Gastrocnemius medialis (tissue), 4 donors: ENCODE measurements around the gene MEGF6.

Experiments
- CTCF ChIP-seq, 5 experiments: fragments of 450-650 bp in 3 of 5; fragments of 200-600 bp in 2 of 5; sonication (generic) in 2 of 5; IDR thresholded peaks in 4 of 5; conservative IDR thresholded peaks in 1 of 5; 1 replicate in 4 of 5; 2 replicates in 1 of 5; pipeline ENCODE4 v1.5.1; 2016 to 2019; ENCODE audit warnings: antibody characterized with exemption in 5 of 5, mild to moderate bottlenecking in 3 of 5, moderate library complexity in 3 of 5
- POLR2A ChIP-seq, 2 donors: fragments of 450-650 bp; IDR thresholded peaks; one replicate each; pipeline ENCODE4 v1.6.1; 2017; ENCODE audit warnings: antibody characterized with exemption in 2 of 2, mild to moderate bottlenecking in 2 of 2, moderate library complexity in 2 of 2

DNA sequence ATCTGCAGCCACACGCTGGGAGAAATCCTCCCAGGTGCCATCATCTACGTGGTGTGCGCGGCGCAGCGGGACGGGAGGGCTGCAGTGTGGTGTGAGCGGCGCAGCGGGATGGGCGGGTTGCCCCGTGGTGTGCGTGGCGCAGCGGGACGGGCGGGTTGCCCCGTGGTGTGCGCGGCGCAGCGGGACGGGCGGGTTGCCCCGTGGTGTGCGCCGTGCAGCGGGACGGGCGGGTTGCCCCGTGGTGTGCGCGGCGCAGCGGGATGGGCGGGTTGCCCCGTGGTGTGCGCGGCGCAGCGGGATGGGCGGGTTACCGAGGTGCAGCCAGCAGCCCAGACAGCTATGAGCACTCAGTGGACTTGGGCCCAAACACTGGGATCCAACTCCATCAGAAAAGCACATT lies 33.9 kb upstream of the MEGF6 start:
- TF ChIP-seq POLR2A (IDR thresholded peaks at IDR 0.05) (no peak), CTCF (IDR thresholded peaks at IDR 0.05 in 4 of 5, conservative IDR thresholded peaks at IDR 0.05 in 1 of 5) (no peak)
